Stimulated activated CD8-positive, alpha-beta memory T cell treated with anti-CD3 and anti-CD28 coated beads, Interleukin-12 subunit alpha, Interleukin-12 subunit beta, amount 100 ng/mL, for 1 hour (primary cell): ENCODE measurements around the gene MLF2.
"Not testable (repeated sequence)": the region's sequence is repeated elsewhere in the genome, so short reads cannot be mapped to it uniquely, and the experiment has no call there.

ENCODE experiments used
- DNase-seq: peaks from one replicate; pipeline ENCODE4 v3.0.0-alpha.2; 2020; ENCODE audit warnings: low read depth

The MLF2 gene

DNA sequence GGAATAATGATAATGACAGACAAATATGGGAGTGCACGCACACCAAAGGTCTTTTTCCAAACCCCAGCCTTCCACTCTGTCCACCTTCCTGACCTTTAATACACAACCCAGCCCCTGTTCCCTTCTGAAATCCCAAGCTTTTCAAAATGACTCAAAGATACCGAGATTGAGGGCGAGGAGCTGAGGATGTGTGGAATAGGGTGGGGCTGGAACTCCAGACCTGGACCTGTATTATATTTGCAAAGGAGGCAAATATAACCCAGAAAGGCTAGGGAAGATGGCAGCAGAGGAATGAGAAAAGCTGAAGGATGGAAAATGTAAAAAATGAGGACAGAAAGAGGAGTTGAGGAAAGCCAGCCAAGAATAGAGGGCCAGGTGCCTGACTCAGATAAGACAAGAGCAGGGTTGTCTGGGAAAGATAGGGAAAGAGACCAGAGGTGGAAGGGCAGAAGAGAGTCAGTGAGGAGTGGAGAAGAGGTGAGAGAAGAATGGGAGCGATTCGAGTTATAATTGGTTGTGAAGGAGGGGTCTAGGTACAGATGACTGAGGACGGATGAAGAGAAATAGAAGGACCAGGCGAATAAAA is 12.2 kb upstream of the MLF2 start:
- no peak for DNase-seq

GRCh38 chr12:6764011-6764828 is 11.3 kb upstream of the MLF2 start:
- no peak for DNase-seq

DNA sequence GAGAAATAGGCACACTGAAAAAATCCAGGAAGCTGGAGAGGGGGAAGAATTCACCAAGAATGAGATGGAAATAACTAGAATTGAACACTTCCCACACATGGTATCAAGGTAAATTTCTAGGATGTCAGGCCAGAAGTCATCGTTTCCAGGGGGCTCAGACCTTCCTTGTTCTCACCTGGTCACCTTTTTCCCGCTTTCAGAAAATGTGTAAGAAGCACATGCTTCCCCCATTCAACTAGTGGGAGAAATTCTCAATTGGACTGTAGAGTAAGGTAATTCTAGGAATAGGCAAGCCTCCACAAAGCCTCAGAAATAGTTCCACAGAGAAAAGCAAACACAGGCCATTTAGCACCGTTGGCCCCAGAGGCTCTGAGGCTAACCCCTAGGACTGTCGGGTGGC is 10.4 kb upstream of the MLF2 start:
- DNase-seq: no peak

GRCh38 chr12:6759741-6760140 is 6.8 kb upstream of the MLF2 start:
- DNase-seq: no peak

GRCh38 chr12:6758506-6759095 is 5.7 kb upstream of the MLF2 start:
- DNase-seq: no peak

- DNase-seq: no peak
Measured at GRCh38 chr12:6757028-6757690, 4.2 kb upstream of the MLF2 start.

- DNase-seq: no peak
Measured at GRCh38 chr12:6754411-6754810, 1.5 kb upstream of the MLF2 start.

GRCh38 chr12:6753772-6754356 is 923 bp upstream of the MLF2 start:
- DNase-seq: no peak

DNA sequence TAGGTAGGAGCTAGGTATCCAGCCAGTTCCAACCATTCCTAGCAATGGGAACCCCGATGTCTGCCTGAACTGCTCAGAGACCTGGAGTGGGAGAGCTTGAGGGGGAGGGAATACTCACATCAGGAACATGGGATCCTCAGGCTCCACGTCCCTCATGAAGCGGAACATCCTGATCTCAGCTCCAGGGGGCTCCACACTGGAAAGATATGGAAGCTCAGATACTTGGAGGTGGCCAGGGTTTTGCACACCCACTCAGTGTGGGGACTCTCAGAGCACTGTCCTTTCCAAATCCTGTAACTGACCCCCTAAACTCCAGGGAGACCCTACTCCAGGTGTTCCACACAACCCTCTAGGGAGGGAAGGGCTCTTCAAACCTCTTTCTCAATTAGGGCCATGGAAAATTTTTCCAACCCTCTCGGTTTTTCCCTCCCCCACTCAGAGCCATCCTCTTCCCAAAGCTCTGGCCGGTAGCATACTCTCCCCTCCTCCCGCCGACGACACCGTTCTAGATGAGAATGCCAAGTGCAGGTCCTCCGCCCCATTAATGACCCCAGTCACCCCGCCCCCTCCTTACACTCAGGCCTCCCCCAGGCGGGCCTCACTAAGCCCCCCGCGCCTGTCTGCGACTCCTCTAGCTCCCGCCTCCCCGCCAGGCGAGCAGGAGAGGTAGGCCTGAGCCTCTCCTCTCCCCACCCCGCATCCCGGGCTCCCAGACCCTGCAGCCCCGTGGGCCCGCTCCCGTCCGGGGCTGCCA is 597 bp downstream of the MLF2 start:
- DNase-seq: no peak

- DNase-seq: no peak
Measured at GRCh38 chr12:6751767-6752166, 1.2 kb downstream of the MLF2 start.

DNA sequence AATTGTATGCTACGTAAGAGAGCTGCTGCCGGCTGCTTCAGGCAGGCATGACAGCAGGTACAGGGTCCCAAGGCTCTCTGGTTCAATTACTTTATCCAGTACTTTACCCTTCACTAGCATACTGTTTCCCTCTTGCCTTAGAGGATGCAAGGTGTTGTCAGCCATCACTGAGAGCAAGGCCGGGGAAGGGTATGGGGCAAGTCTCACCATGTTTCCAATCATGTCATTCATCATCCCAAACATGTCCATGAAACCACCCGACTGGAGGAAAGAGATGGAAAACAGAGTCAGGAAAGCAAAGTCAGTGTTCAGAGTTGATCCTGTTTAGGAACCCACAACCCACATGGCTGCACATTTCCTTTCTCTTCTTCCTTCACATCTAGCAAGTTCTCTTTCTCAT is 2.4 kb downstream of the MLF2 start:
- no peak for DNase-seq

DNA sequence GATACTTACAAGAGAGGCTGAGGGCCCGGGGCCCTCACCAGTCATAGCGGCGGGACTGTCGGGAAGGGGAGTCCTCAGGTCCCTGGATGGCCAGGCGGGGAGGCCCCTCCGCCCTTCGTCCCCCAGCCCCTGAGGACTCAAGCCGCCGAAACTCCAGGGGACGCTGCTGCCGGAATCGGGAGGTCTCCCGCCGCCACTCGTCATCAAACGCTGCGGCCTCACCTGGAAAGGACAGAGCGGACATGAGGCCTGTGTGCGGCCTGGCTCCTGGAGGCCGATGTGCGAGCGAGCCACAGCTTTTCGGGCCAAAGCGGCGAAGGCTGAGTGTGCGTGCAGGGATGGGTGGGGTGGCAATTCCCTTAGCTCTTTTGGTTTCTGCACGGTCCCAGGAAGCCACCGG is 4.2 kb downstream of the MLF2 start:
- DNase-seq: no peak

- no peak for DNase-seq
Measured at GRCh38 chr12:6747216-6747615, 5.7 kb downstream of the MLF2 start.

DNA sequence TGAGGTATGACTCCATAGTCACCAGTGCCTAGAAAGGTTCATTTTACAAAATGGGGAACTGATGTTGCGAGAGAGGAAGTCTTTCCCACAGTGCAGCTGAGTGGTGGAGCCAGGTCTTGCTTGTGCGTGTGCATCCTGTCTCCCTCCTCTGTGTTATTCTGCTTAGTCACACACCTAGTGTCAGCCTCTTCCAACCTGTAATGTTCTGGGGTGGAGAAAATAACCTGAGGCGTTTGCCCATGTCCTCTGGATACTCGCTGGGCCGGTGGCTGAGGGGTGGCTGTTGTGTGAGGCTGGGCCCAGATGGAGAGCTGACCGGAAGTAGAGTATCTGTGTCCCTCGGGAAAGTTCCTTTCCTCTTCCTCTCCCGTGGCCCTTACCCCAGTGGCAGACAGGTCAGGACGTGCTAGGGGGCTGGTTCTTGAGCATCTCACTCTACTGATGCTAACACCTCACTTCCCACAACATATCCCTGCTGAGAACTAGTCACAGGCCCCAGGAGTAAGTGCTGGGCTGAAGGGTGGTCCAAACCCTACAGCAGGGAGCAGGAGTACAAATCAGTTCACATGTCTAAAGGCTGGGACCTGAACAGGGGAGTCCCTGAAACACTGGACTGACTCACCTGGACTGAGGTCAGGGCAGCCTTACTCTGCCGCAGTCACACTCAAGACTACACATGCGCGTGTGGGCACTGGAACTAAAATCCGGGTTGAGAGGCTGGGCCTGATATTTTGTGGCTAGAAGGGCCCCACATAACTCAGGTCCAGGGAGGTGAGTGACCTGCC is 7.0 kb downstream of the MLF2 start:
- no peak for DNase-seq

GRCh38 chr12:6743300-6743699 is 9.6 kb downstream of the MLF2 start:
- not testable (repeated sequence) for DNase-seq

DNA sequence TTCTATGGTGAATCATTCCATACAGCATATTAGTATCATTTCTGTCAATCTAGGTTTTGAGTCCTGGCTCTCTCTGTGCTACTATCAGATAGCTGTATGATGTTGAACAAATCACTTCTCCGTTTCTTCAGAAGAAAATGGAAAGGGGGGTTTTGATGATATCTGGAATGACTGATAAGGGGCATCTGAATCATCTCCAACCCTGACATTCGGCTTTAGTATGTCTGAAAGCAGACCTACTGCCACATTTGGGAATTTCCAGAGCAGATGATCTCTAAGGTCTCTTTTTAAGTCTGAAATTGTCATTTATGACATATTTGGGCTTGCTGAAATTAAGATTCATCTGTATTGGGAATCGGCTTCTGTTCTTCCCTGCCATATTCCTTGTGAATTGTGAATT is 10.1 kb downstream of the MLF2 start:
- no peak for DNase-seq

GRCh38 chr12:6742080-6742479 is 10.9 kb downstream of the MLF2 start:
- not testable (repeated sequence) for DNase-seq

- DNase-seq: no peak
Measured at GRCh38 chr12:6736754-6737153, 16.2 kb downstream of the MLF2 start.

GRCh38 chr12:6735448-6736191 is 17.3 kb downstream of the MLF2 start:
- no peak for DNase-seq
